GM21723 (cell line): ENCODE data around the gene GCNT3.

Experiments used
- ATAC-seq: cut with Tn5 transposase; IDR thresholded peaks from one replicate; pipeline ENCODE4 v1.9.1; 2021; ENCODE audit warnings: mild to moderate bottlenecking, moderate library complexity; ENCODE audit not compliant: unreplicated experiment

Gene GCNT3

GRCh38 chr15:59611276-59612260, at the start of gene GCNT3:
GCNT3 (plus strand) TSS chr15:59611783; CDS start chr15:59618239, 6,456 bp downstream.
- no peak for ATAC-seq

- ATAC-seq = no peak
Observed at GRCh38 chr15:59562448-59563186, 49.0 kb upstream of the GCNT3 start.

GRCh38 chr15:59565299-59565698, 46.3 kb upstream of the GCNT3 start:
- no peak for ATAC-seq

- ATAC-seq = no peak
Observed at GRCh38 chr15:59567324-59567723, 44.3 kb upstream of the GCNT3 start.

GRCh38 chr15:59569477-59569876, 42.1 kb upstream of the GCNT3 start:
- no peak for ATAC-seq

- ATAC-seq = no peak
Observed at GRCh38 chr15:59570315-59570714, 41.3 kb upstream of the GCNT3 start.

- ATAC-seq = no peak
Observed at GRCh38 chr15:59571606-59572005, 40.0 kb upstream of the GCNT3 start.

GRCh38 chr15:59583088-59583487, 28.5 kb upstream of the GCNT3 start:
- ATAC-seq = no peak

- ATAC-seq = no peak
Observed at GRCh38 chr15:59587085-59587826, 24.3 kb upstream of the GCNT3 start.

- ATAC-seq = peak; percentile 44
Observed at GRCh38 chr15:59590027-59590426, 21.6 kb upstream of the GCNT3 start.

- ATAC-seq = no peak
Observed at GRCh38 chr15:59591356-59591755, 20.2 kb upstream of the GCNT3 start.

- no peak for ATAC-seq
Observed at GRCh38 chr15:59594493-59594942, 17.1 kb upstream of the GCNT3 start.

- no peak for ATAC-seq
Observed at GRCh38 chr15:59594991-59595390, 16.6 kb upstream of the GCNT3 start.

GRCh38 chr15:59595434-59595915, 16.1 kb upstream of the GCNT3 start:
- ATAC-seq = no peak

GRCh38 chr15:59596640-59597039, 14.9 kb upstream of the GCNT3 start:
- no peak for ATAC-seq

- ATAC-seq = no peak
Observed at GRCh38 chr15:59598461-59598860, 13.1 kb upstream of the GCNT3 start.

GRCh38 chr15:59605994-59606393, 5.6 kb upstream of the GCNT3 start:
- no peak for ATAC-seq

- ATAC-seq = no peak
Observed at GRCh38 chr15:59609730-59610712, 1.6 kb upstream of the GCNT3 start.

GRCh38 chr15:59614153-59614552, 2.6 kb downstream of the GCNT3 start:
- ATAC-seq = no peak

GRCh38 chr15:59615661-59616060, 4.1 kb downstream of the GCNT3 start:
- ATAC-seq = no peak
